ENCODE results near the gene SETD3. TPM values are rescaled to one million over a fixed set of nuclear protein-coding genes. Genes with fewer than 3 reads are reported as not detected.

SETD3 gene
- total RNA-seq, 1 experiment from 2014 or later, result 51.5 TPM

DNA sequence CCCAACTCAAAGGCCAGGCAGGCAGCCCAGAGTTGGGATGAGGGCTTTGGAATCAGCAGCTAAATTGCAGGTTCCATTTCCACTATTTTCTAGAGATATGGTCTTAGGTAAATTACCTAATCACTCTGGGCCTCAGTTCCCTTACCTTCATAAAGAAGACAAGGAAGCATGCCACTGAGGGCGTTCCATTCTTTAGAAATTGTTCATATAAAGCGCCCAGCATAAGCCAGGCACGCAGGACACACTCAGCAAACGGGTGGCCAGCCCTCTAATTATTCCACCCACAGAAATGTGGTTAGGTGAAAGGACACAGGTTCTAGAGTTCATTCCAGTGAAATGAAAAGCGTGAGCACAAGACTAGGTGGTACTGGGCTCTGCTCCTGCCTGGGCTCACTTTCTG lies 120.8 kb downstream of the SETD3 start:
- intact Hi-C loops (cut with micrococcal nuclease; ENCODE audit: unreplicated experiment), result no loop called here
- Mint-ChIP-seq H3K4me1 (ENCODE audit: low read depth, unreplicated experiment) (no peaks in the 10 kb centered on the region), H3K36me3 (ENCODE audit: insufficient read depth, unreplicated experiment) (no peaks in the 10 kb centered on the region), H3K27me3 (ENCODE audit: unreplicated experiment) (peaks cover 8% of the 10 kb centered on the region), H3K9me3 (ENCODE audit: low read depth, unreplicated experiment) (no peaks in the 10 kb centered on the region), H3K27ac (ENCODE audit: unreplicated experiment) (no peak overlapping the region), H3K4me3 (ENCODE audit: low read depth, unreplicated experiment) (no peak overlapping the region)
- no peak for DNase-seq
- CTCF ChIA-PET, result no interaction called here
- TF ChIP-seq, protein P1, sequence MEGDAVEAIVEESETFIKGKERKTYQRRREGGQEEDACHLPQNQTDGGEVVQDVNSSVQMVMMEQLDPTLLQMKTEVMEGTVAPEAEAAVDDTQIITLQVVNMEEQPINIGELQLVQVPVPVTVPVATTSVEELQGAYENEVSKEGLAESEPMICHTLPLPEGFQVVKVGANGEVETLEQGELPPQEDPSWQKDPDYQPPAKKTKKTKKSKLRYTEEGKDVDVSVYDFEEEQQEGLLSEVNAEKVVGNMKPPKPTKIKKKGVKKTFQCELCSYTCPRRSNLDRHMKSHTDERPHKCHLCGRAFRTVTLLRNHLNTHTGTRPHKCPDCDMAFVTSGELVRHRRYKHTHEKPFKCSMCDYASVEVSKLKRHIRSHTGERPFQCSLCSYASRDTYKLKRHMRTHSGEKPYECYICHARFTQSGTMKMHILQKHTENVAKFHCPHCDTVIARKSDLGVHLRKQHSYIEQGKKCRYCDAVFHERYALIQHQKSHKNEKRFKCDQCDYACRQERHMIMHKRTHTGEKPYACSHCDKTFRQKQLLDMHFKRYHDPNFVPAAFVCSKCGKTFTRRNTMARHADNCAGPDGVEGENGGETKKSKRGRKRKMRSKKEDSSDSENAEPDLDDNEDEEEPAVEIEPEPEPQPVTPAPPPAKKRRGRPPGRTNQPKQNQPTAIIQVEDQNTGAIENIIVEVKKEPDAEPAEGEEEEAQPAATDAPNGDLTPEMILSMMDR (IDR thresholded peaks at IDR 0.05; ENCODE audit: unreplicated experiment), result no peak
- BruUV-seq (replicated peaks), result no TSS peak

DNA sequence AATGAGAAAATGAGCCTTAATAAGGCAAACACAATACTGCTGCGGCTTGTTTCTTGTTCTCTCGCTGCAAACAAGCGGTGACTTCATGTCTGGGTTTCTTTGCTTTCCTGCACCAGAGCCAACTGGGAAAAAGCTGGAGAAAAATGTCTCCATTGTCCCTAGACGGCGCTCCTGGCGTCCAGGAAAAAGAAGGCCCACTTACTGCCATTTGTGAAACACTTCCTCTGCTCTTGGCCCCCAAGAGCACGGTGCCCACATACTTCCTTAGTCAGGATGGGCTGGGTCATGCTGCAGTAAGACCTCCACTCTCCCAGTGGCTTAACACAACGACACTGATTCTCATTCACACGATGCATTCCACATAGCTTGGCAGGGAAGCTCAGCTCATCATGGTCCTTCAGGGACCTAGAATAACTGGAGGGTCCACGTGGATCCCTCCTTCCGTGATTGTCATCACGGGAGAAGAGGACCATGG lies 122.7 kb downstream of the SETD3 start:
- no peaks in the 10 kb centered on the region for H3K36me3 Mint-ChIP-seq (ENCODE audit: insufficient read depth, unreplicated experiment)
- peaks cover 12% of the 10 kb centered on the region for H3K27me3 Mint-ChIP-seq (ENCODE audit: unreplicated experiment)
- TF ChIP-seq, protein P1 (IDR thresholded peaks at IDR 0.05; ENCODE audit: unreplicated experiment), result no peak
- intact Hi-C loops (cut with micrococcal nuclease; ENCODE audit: unreplicated experiment), result no loop called here
- no peaks in the 10 kb centered on the region for H3K9me3 Mint-ChIP-seq (ENCODE audit: low read depth, unreplicated experiment)
- BruUV-seq (replicated peaks), result no TSS peak
- no peaks in the 10 kb centered on the region for H3K4me1 Mint-ChIP-seq (ENCODE audit: low read depth, unreplicated experiment)
- no peak overlapping the region for H3K4me3 Mint-ChIP-seq (ENCODE audit: low read depth, unreplicated experiment)
- H3K27ac Mint-ChIP-seq (ENCODE audit: unreplicated experiment), result no peak overlapping the region
- DNase-seq, result no peak
- CTCF ChIA-PET, result interaction anchor here (0.6 kb wide), 1 partner anchor 21 kb away, joined by 3 read pairs; no protein-coding TSS in a partner anchor

DNA sequence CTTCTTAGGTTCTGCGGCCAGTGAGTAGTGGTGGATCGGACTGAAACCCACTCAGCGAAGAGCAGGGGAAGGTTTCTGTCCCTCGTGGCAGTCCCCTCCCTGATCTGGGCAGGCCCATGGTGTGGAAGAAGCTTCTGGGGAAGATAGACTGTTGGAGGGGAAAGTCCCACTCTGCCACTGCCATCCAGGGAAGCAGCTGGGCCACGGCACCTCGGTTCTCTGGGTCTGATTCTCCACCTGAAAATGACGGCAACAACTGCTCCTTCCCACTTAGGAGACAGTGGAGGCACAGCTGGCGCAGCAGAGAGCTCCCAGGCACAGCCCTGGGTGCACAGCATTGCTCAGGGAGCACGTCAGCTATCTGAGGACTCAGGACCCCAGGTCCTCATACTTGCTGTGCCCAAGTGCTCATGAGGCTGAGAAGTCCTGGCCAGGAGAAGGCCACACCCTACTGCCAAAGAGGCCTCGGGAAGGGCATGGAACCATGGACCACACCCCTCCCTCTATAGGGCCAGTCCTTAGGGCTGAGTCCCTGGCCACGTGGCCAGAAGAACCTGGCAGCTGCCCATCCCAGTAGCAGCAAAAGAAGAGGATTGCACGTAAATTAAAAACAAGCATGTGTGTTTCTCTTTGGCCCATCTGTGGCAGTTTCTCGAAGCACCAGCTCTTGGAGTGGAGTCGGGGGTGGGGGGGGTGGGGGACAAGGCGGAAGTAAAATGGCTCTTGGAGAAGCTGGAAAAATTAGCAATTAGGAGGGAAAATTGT lies 123.3 kb downstream of the SETD3 start:
- no TSS peak for BruUV-seq (replicated peaks)
- no peaks in the 10 kb centered on the region for H3K4me1 Mint-ChIP-seq (ENCODE audit: low read depth, unreplicated experiment)
- no peaks in the 10 kb centered on the region for H3K36me3 Mint-ChIP-seq (ENCODE audit: insufficient read depth, unreplicated experiment)
- CTCF ChIA-PET, result interaction anchor here (0.6 kb wide), 1 partner anchor 22 kb away, joined by 3 read pairs; no protein-coding TSS in a partner anchor
- DNase-seq, result no peak
- TF ChIP-seq, protein P1 (IDR thresholded peaks at IDR 0.05; ENCODE audit: unreplicated experiment), result no peak
- no peak overlapping the region for H3K4me3 Mint-ChIP-seq (ENCODE audit: low read depth, unreplicated experiment)
- peaks cover 18% of the 10 kb centered on the region for H3K27me3 Mint-ChIP-seq (ENCODE audit: unreplicated experiment)
- intact Hi-C loops (cut with micrococcal nuclease; ENCODE audit: unreplicated experiment), result no loop called here
- no peak overlapping the region for H3K27ac Mint-ChIP-seq (ENCODE audit: unreplicated experiment)
- no peaks in the 10 kb centered on the region for H3K9me3 Mint-ChIP-seq (ENCODE audit: low read depth, unreplicated experiment)

DNA sequence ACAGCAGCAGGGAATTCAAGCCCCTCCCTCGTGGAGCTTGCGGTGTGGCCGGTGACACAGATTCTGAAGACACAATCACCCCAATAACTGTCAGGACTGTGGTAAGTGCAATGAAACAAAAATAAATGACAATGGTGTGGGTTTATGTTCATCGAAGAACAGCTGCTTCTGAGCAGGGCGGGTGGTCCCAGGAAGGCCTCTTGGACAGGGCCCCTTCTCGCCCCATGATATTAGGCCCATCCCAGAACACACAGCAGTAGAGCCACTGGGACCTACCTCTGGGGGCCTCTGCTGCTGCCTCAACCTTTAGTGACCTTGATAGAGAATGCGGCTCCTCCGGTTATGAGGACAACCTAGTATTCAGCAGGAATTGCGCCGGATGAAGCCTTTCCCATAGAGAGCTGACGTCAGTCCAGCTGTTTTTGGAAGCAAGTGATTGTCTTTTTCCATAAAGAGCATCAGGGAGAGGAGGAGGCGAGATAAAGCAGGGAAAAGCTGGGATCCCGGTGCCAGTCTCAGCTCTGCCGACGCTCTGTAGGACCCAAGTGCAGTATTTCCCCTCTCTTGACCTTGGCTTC lies 124.5 kb downstream of the SETD3 start:
- CTCF ChIA-PET, result interaction anchor here (1.5 kb wide), 1 partner anchor 23 kb away, joined by 3 read pairs; no protein-coding TSS in a partner anchor
- intact Hi-C loops (cut with micrococcal nuclease; ENCODE audit: unreplicated experiment), result no loop called here
- BruUV-seq (replicated peaks), result no TSS peak

More for the DNA sequence above, 124.5 kb downstream of the SETD3 start:
- Mint-ChIP-seq H3K4me3 (ENCODE audit: low read depth, unreplicated experiment) (no peak overlapping the region), H3K9me3 (ENCODE audit: low read depth, unreplicated experiment) (no peaks in the 10 kb centered on the region), H3K4me1 (ENCODE audit: low read depth, unreplicated experiment) (no peaks in the 10 kb centered on the region), H3K27ac (ENCODE audit: unreplicated experiment) (no peak overlapping the region), H3K36me3 (ENCODE audit: insufficient read depth, unreplicated experiment) (no peaks in the 10 kb centered on the region), H3K27me3 (ENCODE audit: unreplicated experiment) (peaks cover 29% of the 10 kb centered on the region)
- DNase-seq, result no peak
- TF ChIP-seq, protein P1 (IDR thresholded peaks at IDR 0.05; ENCODE audit: unreplicated experiment), result no peak
